Smooth muscle cell (in vitro differentiated cells): ENCODE measurements around the gene TRIM27. TPM values are rescaled to one million over a fixed set of nuclear protein-coding genes. Genes with fewer than 3 reads are reported as not detected.

Experiments used
- DNase-seq: peaks from one replicate; lab custom pipeline; 2025; ENCODE audit not compliant: unreplicated experiment; lab: John Stamatoyannopoulos, UW
- H2AFZ ChIP-seq: fragments of 200-600 bp; sonication (generic); 2 replicates; pipeline ENCODE4 v1.6.0; 2016; ENCODE audit warnings: antibody characterized with exemption, low read depth, mild to moderate bottlenecking
- H3F3A ChIP-seq: fragments of 200-600 bp; sonication (generic); 2 replicates; pipeline ENCODE4 v1.6.0; 2017; ENCODE audit warnings: antibody characterized with exemption, low read depth
- H3K27ac ChIP-seq: fragments of 200-600 bp; sonication (generic); 2 replicates; pipeline ENCODE4 v1.5.1; 2016; ENCODE audit warnings: low read depth, mild to moderate bottlenecking
- H3K27me3 ChIP-seq: fragments of 200-600 bp; sonication (generic); 2 replicates; pipeline ENCODE4 v1.6.1; 2016; ENCODE audit warnings: low read depth, mild to moderate bottlenecking
- H3K36me3 ChIP-seq: fragments of 200-600 bp; sonication (generic); 2 replicates; pipeline ENCODE4 v1.5.1; 2016; ENCODE audit warnings: low read depth
- H3K4me1 ChIP-seq: fragments of 200-600 bp; sonication (generic); 2 replicates; pipeline ENCODE4 v1.5.1; 2016; ENCODE audit warnings: low read depth
- H3K4me2 ChIP-seq: fragments of 200-600 bp; sonication (generic); 2 replicates; pipeline ENCODE4 v1.6.0; 2016; ENCODE audit warnings: mild to moderate bottlenecking
- H3K4me3 ChIP-seq: fragments of 200-600 bp; sonication (generic); 2 replicates; pipeline ENCODE4 v1.5.1; 2016; ENCODE audit warnings: mild to moderate bottlenecking
- H3K79me2 ChIP-seq: fragments of 200-600 bp; sonication (generic); 2 replicates; pipeline ENCODE4 v1.6.0; 2016; ENCODE audit warnings: low read depth, mild to moderate bottlenecking
- H3K9ac ChIP-seq: fragments of 200-600 bp; sonication (generic); 2 replicates; pipeline ENCODE4 v1.6.0; 2016; ENCODE audit warnings: low read depth
- H3K9me3 ChIP-seq: fragments of 200-600 bp; sonication (generic); replicated peaks from 2 replicates; pipeline ENCODE4 v1.5.1; 2016; ENCODE audit warnings: low read depth
- H4K20me1 ChIP-seq: fragments of 200-600 bp; sonication (generic); 2 replicates; pipeline ENCODE4 v1.6.0; 2016; ENCODE audit warnings: low read depth
- CTCF ChIP-seq: fragments of 200-600 bp; sonication (generic); IDR thresholded peaks from 2 replicates; pipeline ENCODE4 v1.5.1; 2017; ENCODE audit warnings: borderline replicate concordance, mild to moderate bottlenecking, antibody characterized with exemption; ENCODE audit not compliant: insufficient read depth, poor library complexity, severe bottlenecking
- WGBS: methylation state at CpG from one replicate; pipeline ENCODE4 v1.1.7; 2016; ENCODE audit warnings: low lambda C conversion rate; 5-methylcytosine and 5-hydroxymethylcytosine counted together
- polyA plus RNA-seq: library from polyadenylated mRNA; unstranded; fragments of >200 nt; fragmentation: Nextera tagmentation; extraction: Ambion mirVana; gene quantifications from 2 replicates; pipeline ENCODE4 v1.2.1, GENCODE V29; 2016
- total RNA-seq: library from RNA; depleted of rRNA; stranded (reverse); fragments of >200 nt; gene quantifications from 2 replicates; pipeline ENCODE4 v1.2.3, GENCODE V29; 2014

Gene TRIM27
- total and polyA plus RNA-seq, 2 experiments from 2014 or later: 62.0 to 63.8 TPM

GRCh38 chr6:28948782-28949486 is 25.1 kb upstream of the TRIM27 start:
- H3K9me3 ChIP-seq: no peaks in the 10 kb centered on the region
- H3K27me3 ChIP-seq: no peaks in the 10 kb centered on the region
- no peaks in the 10 kb centered on the region for H3K4me1 ChIP-seq
- H3F3A ChIP-seq: peaks cover 5% of the 10 kb centered on the region
- H3K27ac ChIP-seq: no peak overlapping the region
- DNase-seq: no peak
- no peak overlapping the region for H3K4me2 ChIP-seq
- TF ChIP-seq CTCF: no peak
- no peak overlapping the region for H3K9ac ChIP-seq
- H3K79me2 ChIP-seq: no peaks in the 10 kb centered on the region
- no peaks in the 10 kb centered on the region for H3K36me3 ChIP-seq
- peak overlapping the region; percentile 12 for H2AFZ ChIP-seq
- H3K4me3 ChIP-seq: no peak overlapping the region
- WGBS: 71% methylated on average over 23 of the region's 23 CpGs
- no peaks in the 10 kb centered on the region for H4K20me1 ChIP-seq

- H3K79me2 ChIP-seq: no peaks in the 10 kb centered on the region
- H3K9ac ChIP-seq: no peak overlapping the region
- H2AFZ ChIP-seq: no peak overlapping the region
- H3F3A ChIP-seq: peaks cover 5% of the 10 kb centered on the region
- H3K4me3 ChIP-seq: no peak overlapping the region
- TF ChIP-seq CTCF: no peak
- H3K4me1 ChIP-seq: no peaks in the 10 kb centered on the region
- no peaks in the 10 kb centered on the region for H4K20me1 ChIP-seq
- H3K4me2 ChIP-seq: no peak overlapping the region
- no peaks in the 10 kb centered on the region for H3K9me3 ChIP-seq
- no peak for DNase-seq
- no peaks in the 10 kb centered on the region for H3K36me3 ChIP-seq
- no peak overlapping the region for H3K27ac ChIP-seq
- 36% methylated on average over 1 of the region's 1 CpG for WGBS
- no peaks in the 10 kb centered on the region for H3K27me3 ChIP-seq
These were observed 24.1 kb upstream of the TRIM27 start for GRCh38 chr6:28947831-28948270.

- no peak for DNase-seq
- Histone ChIP-seq H3K27ac (no peak overlapping the region), H3K27me3 (no peaks in the 10 kb centered on the region), H3K36me3 (no peaks in the 10 kb centered on the region), H3K4me1 (no peaks in the 10 kb centered on the region), H3K4me3 (no peak overlapping the region), H4K20me1 (no peaks in the 10 kb centered on the region), H3K9me3 (no peaks in the 10 kb centered on the region), H3K4me2 (no peak overlapping the region), H3K79me2 (no peaks in the 10 kb centered on the region), H3F3A (peaks cover 2% of the 10 kb centered on the region), H3K9ac (no peak overlapping the region), H2AFZ (no peak overlapping the region)
- TF ChIP-seq CTCF: no peak
- WGBS: 91% methylated on average over 6 of the region's 6 CpGs
These were observed 23.4 kb upstream of the TRIM27 start for GRCh38 chr6:28947067-28947765.
